KMS-11 (cell line): ENCODE results near the gene MYL6.

Experiments
- H2AFZ ChIP-seq: fragments of 200-600 bp; sonication (generic); 2 replicates; pipeline ENCODE4 v1.6.1; 2016; ENCODE audit warnings: antibody characterized with exemption, mixed run types, low read depth
- H3K27ac ChIP-seq: fragments of 200-600 bp; sonication (generic); 2 replicates; pipeline ENCODE4 v1.6.1; 2016; ENCODE audit warnings: mild to moderate bottlenecking, mixed run types
- H3K27me3 ChIP-seq: fragments of 200-600 bp; sonication (generic); 2 replicates; pipeline ENCODE4 v1.6.1; 2017; ENCODE audit warnings: mild to moderate bottlenecking, low read depth, mixed run types, moderate library complexity; ENCODE audit not compliant: insufficient read depth
- H3K36me3 ChIP-seq: fragments of 200-600 bp; sonication (generic); 2 replicates; pipeline ENCODE4 v1.6.1; 2017; ENCODE audit warnings: mild to moderate bottlenecking, mixed run types; ENCODE audit not compliant: insufficient read depth
- H3K4me1 ChIP-seq: fragments of 200-600 bp; sonication (generic); 2 replicates; pipeline ENCODE4 v1.6.1; 2016; ENCODE audit warnings: mild to moderate bottlenecking, low read depth, mixed run types; ENCODE audit not compliant: poor library complexity, severe bottlenecking
- H3K4me2 ChIP-seq: fragments of 200-600 bp; sonication (generic); 2 replicates; pipeline ENCODE4 v1.7.0; 2016; ENCODE audit warnings: mild to moderate bottlenecking, mixed run types
- H3K4me3 ChIP-seq: fragments of 200-600 bp; sonication (generic); IDR thresholded peaks from 2 replicates; pipeline ENCODE4 v1.6.1; 2017; ENCODE audit warnings: low read depth, low read length, mixed read lengths; ENCODE audit not compliant: insufficient read depth
- H3K79me2 ChIP-seq: fragments of 200-600 bp; sonication (generic); 2 replicates; pipeline ENCODE4 v1.6.1; 2016; ENCODE audit warnings: low read depth, mixed run types; ENCODE audit not compliant: insufficient read depth
- H3K9ac ChIP-seq: fragments of 200-600 bp; sonication (generic); 2 replicates; pipeline ENCODE4 v1.6.1; 2016; ENCODE audit warnings: mild to moderate bottlenecking, mixed run types
- H4K20me1 ChIP-seq: fragments of 200-600 bp; sonication (generic); 2 replicates; pipeline ENCODE4 v1.6.1; 2016; ENCODE audit warnings: mild to moderate bottlenecking, mixed run types; ENCODE audit not compliant: insufficient read depth
- CTCF ChIP-seq: fragments of 200-600 bp; sonication (generic); conservative IDR thresholded peaks from 2 replicates; pipeline ENCODE4 v1.6.1; 2017; ENCODE audit warnings: low read depth, mild to moderate bottlenecking, antibody characterized with exemption, low read length, moderate library complexity, mixed read lengths

The MYL6 gene

DNA sequence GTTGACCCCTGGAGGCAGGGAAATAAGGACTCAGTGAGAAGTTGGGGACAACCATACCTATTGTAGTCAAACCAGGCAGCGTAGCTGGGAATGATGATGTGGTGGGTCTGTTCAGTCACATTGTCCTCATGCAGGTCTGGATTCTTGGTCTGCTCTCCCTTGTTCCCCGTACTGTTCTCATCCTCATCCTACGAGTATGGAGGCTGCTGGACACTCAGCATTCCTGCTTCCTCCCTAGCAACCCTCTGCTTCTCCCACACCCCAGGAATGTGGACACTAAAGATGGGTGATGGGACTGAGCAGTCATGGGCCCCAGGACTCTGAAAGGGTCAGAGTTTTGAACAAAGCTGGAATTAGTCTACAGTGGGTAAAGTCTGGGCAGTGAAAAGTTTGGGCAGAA lies 20.2 kb downstream of the MYL6 start:
- Histone ChIP-seq H4K20me1 (no peaks in the 10 kb centered on the region), H3K36me3 (peaks cover 50% of the 10 kb centered on the region; the same call in 1 of the 2 replicates), H3K79me2 (no peaks in the 10 kb centered on the region), H3K4me3 (no peak overlapping the region), H3K4me2 (no peak overlapping the region), H3K27ac (no peak overlapping the region), H3K9ac (no peak overlapping the region), H3K4me1 (peaks cover under 1% of the 10 kb centered on the region), H3K27me3 (no peaks in the 10 kb centered on the region), H2AFZ (no peak overlapping the region)
- no peak for TF ChIP-seq CTCF

- Histone ChIP-seq H4K20me1 (no peaks in the 10 kb centered on the region), H3K4me3 (no peak overlapping the region), H3K4me1 (peaks cover 40% of the 10 kb centered on the region), H3K79me2 (peaks cover 34% of the 10 kb centered on the region), H3K36me3 (peaks cover 24% of the 10 kb centered on the region; the same call in 1 of the 2 replicates), H3K27ac (no peak overlapping the region), H2AFZ (no peak overlapping the region), H3K4me2 (peak overlapping the region; percentile 79), H3K9ac (no peak overlapping the region; the same call in 1 of the 2 replicates), H3K27me3 (no peaks in the 10 kb centered on the region)
- TF ChIP-seq CTCF = no peak
Observed at GRCh38 chr12:56186957-56187356, 28.8 kb downstream of the MYL6 start.

GRCh38 chr12:56188131-56188777 lies 30.1 kb downstream of the MYL6 start:
- H3K79me2 ChIP-seq = peaks cover 34% of the 10 kb centered on the region
- peak overlapping the region; percentile 51 for H3K9ac ChIP-seq
- H4K20me1 ChIP-seq = no peaks in the 10 kb centered on the region
- peaks cover 48% of the 10 kb centered on the region for H3K4me1 ChIP-seq
- H2AFZ ChIP-seq = peak overlapping the region; percentile 41; the same call in 1 of the 2 replicates
- H3K4me3 ChIP-seq = peak overlapping the region; percentile 86
- peak overlapping the region; percentile 79 for H3K4me2 ChIP-seq
- peak overlapping the region; percentile 12; the same call in 1 of the 2 replicates for H3K27ac ChIP-seq
- no peak for TF ChIP-seq CTCF
- H3K36me3 ChIP-seq = peaks cover 12% of the 10 kb centered on the region; the same call in 1 of the 2 replicates
- H3K27me3 ChIP-seq = no peaks in the 10 kb centered on the region

- H3K27ac ChIP-seq = peak overlapping the region; percentile 12; the same call in 1 of the 2 replicates
Observed at GRCh38 chr12:56188778-56189098, 30.6 kb downstream of the MYL6 start.

More at GRCh38 chr12:56188778-56189098, 30.6 kb downstream of the MYL6 start:
- Histone ChIP-seq H3K4me3 (peak overlapping the region; percentile 86), H3K4me2 (peak overlapping the region; percentile 79), H3K27me3 (no peaks in the 10 kb centered on the region), H3K79me2 (peaks cover 34% of the 10 kb centered on the region), H3K36me3 (peaks cover 9% of the 10 kb centered on the region; the same call in 1 of the 2 replicates), H4K20me1 (no peaks in the 10 kb centered on the region), H3K9ac (peak overlapping the region; percentile 51), H2AFZ (peak overlapping the region; percentile 41), H3K4me1 (peaks cover 49% of the 10 kb centered on the region)
- no peak for TF ChIP-seq CTCF
